Heart left ventricle (tissue), 16 donors: ENCODE data around the gene GSDME. TPM values are rescaled to one million over a fixed set of nuclear protein-coding genes. Genes with fewer than 3 reads are reported as not detected.

Source experiments
- ATAC-seq, 4 donors: fragments of 200-7000 bp; cut with Tn5 transposase; one replicate each; pipeline ENCODE4 v1.9.1; 2020 to 2022; ENCODE audit warnings: moderate library complexity in 4 of 4, mild to moderate bottlenecking in 3 of 4, moderate number of reproducible peaks in 1 of 4
- DNase-seq, 5 donors: peaks; one replicate each; pipeline ENCODE4 v3.0.0-alpha.2; 2020
- H3K27ac ChIP-seq, 12 donors: fragments of 200-600 bp; sonication (generic) in 4 of 12; one replicate each; pipeline versions ENCODE4 v1.5.0 to v1.8.0; 2016 to 2022; ENCODE audit warnings: mild to moderate bottlenecking in 2 of 12
- H3K27me3 ChIP-seq, 9 donors: fragments of 200-600 bp; sonication (generic) in 2 of 9; one replicate each; pipeline versions ENCODE4 v1.5.1 to v1.8.0; 2016 to 2022; ENCODE audit warnings: mild to moderate bottlenecking in 3 of 9
- H3K36me3 ChIP-seq, 9 donors: fragments of 200-600 bp; sonication (generic) in 2 of 9; one replicate each; pipeline versions ENCODE4 v1.5.0 to v1.8.0; 2018 to 2022; ENCODE audit warnings: mild to moderate bottlenecking in 2 of 9
- H3K4me1 ChIP-seq, 12 donors: fragments of 200-600 bp; sonication (generic) in 4 of 12; one replicate each; pipeline versions ENCODE4 v1.5.0 to v1.8.0; 2016 to 2022; ENCODE audit warnings: mild to moderate bottlenecking in 3 of 12
- H3K4me3 ChIP-seq, 12 donors: fragments of 200-600 bp; sonication (generic) in 4 of 12; one replicate each; pipeline versions ENCODE4 v1.5.0 to v1.8.0; 2017 to 2022; ENCODE audit warnings: mild to moderate bottlenecking in 9 of 12, moderate library complexity in 4 of 12
- H3K9me3 ChIP-seq, 12 donors: fragments of 200-600 bp; sonication (generic) in 4 of 12; one replicate each; pipeline versions ENCODE4 v1.5.0 to v1.8.0; 2016 to 2022; ENCODE audit warnings: mild to moderate bottlenecking in 1 of 12
- CTCF ChIP-seq, 12 donors: fragments of 200-600 bp; sonication (generic) in 4 of 12; IDR thresholded peaks; one replicate each; pipeline versions ENCODE4 v1.5.0 to v1.8.0; 2018 to 2022; ENCODE audit warnings: antibody characterized with exemption in 12 of 12, mild to moderate bottlenecking in 5 of 12
- POLR2A ChIP-seq, 2 donors: fragments of 450-650 bp; IDR thresholded peaks; one replicate each; pipeline ENCODE4 v1.6.1; 2017; ENCODE audit warnings: antibody characterized with exemption in 2 of 2, mild to moderate bottlenecking in 2 of 2, moderate library complexity in 2 of 2
- WGBS, 4 donors: extraction: QIAGEN DNeasy Blood & Tissue Kit in 2 of 4; methylation state at CpG; one replicate each; pipeline versions ENCODE4 v1.1.5 to v1.1.7; 2013 to 2018; 5-methylcytosine and 5-hydroxymethylcytosine counted together
- intact Hi-C, 10 donors: fragments of 100-400 bp; cut with DNase I; formaldehyde crosslinking; loops; one replicate each; pipeline versions ENCODE4 v1.11.1 to v1.14.2; 2022
- polyA plus RNA-seq, 2 donors: library from polyadenylated mRNA; stranded (reverse); fragments of 200-250 nt; gene quantifications; one replicate each; pipeline ENCODE4 v1.2.3, GENCODE V29; 2013
- total RNA-seq, 9 donors: library from RNA; depleted of rRNA in 2 of 9; stranded (reverse); fragments of >200 nt in 2 of 9; fragmentation: NEBNext Ultra II Directional in 3 of 9; extraction: Animal tissue kit (Norgen Biotek cat#: 25700) in 3 of 9; gene quantifications; one replicate each; pipeline versions ENCODE4 v1.1.0 to v1.2.4, GENCODE V29; 2016 to 2023
- donor health status: ischemic (EF 13 %, LVEDD 7.1; RV severe dilation, severe dysfunction).
- donor health status: healthy with polysubstance abuse.
- donor health status: DM: no; HTN: yes; CAD: no.
- donor health status: DM: no; HTN: no; CAD: no.
- donor health status: ischemic (EF 25% LVEDD 6.9; RV normal size, moderate dysfunction).
- donor health status: ischemic (EF 25% LVEDD 5.7; RV mildly dilated, moderate dysfunction).
- donor health status: healthy.
- donor health status: DM: yes; HTN: yes; CAD: no.
- donor health status: ischemic (EF 35%, LVEDD 5.7; RV mildly dilated, moderate dysfunction).
- donor health status: nonischemic (EF 11% LVEDD 7.7; RV severe dilation, severe dysfunction).
- donor health status: DM: yes; HTN: yes; CAD: no.
- donor health status: PGD.
- donor health status: ischemic (EF 29% LVEDD 5.4; RV normal size, mild dysfunction).
- donor health status: nonischemic (EF 23%, LVEDD 6.1; RV moderate dilation, normal function).

GSDME gene
- total and polyA plus RNA-seq, 11 donors, result 2.6 to 17.4 (median 4.9) TPM

- no peak overlapping the region for H3K27ac ChIP-seq
- no peak overlapping the region for H3K4me3 ChIP-seq
- H3K9me3 ChIP-seq, result no peaks in the 10 kb centered on the region
- H3K36me3 ChIP-seq, result peaks cover 0 to 6% (median 0%) of the 10 kb centered on the region in 9 donors
- intact Hi-C loops, result no loop called here
- no peak for DNase-seq
- WGBS, 4 donors, result 87 to 95% (median 93%) methylated on average over 8 of the region's 8 CpGs
- H3K4me1 ChIP-seq, result no peaks in the 10 kb centered on the region
- TF ChIP-seq CTCF (IDR thresholded peaks at IDR 0.05) (no peak), POLR2A (IDR thresholded peaks at IDR 0.05) (no peak)
- no peaks in the 10 kb centered on the region for H3K27me3 ChIP-seq
- ATAC-seq, result no peak
Measured at GRCh38 chr7:24714676-24715010, 42.6 kb downstream of the GSDME start.

- DNase-seq, result no peak
- intact Hi-C loops, result no loop called here
- 85 to 88% (median 87%) methylated on average over 14 of the region's 14 CpGs for WGBS, 4 donors
Measured at GRCh38 chr7:24713850-24714675, 43.2 kb downstream of the GSDME start.

GRCh38 chr7:24713039-24713793 is 44.0 kb downstream of the GSDME start:
- TF ChIP-seq CTCF (IDR thresholded peaks at IDR 0.05), result no peak
- no peak for TF ChIP-seq POLR2A (IDR thresholded peaks at IDR 0.05)
- DNase-seq (no peak), ATAC-seq (peak in 1 of 4 donors; percentile 6)
- intact Hi-C loops, result no loop called here
- no peak overlapping the region for H3K27ac ChIP-seq
- peaks cover 0 to 9% (median 0%) of the 10 kb centered on the region in 9 donors for H3K36me3 ChIP-seq
- H3K27me3 ChIP-seq, result no peaks in the 10 kb centered on the region
- no peaks in the 10 kb centered on the region for H3K9me3 ChIP-seq
- 84 to 92% (median 90%) methylated on average over 12 of the region's 12 CpGs for WGBS, 4 donors
- H3K4me1 ChIP-seq, result no peaks in the 10 kb centered on the region
- H3K4me3 ChIP-seq, result no peak overlapping the region

More at GRCh38 chr7:24713850-24714675, 43.2 kb downstream of the GSDME start:
- H3K4me3 ChIP-seq, result no peak overlapping the region
- peaks cover 0 to 9% (median 0%) of the 10 kb centered on the region in 9 donors for H3K36me3 ChIP-seq
- no peaks in the 10 kb centered on the region for H3K27me3 ChIP-seq
- no peak for ATAC-seq
- no peak overlapping the region for H3K27ac ChIP-seq
- no peak for TF ChIP-seq POLR2A (IDR thresholded peaks at IDR 0.05)
- TF ChIP-seq CTCF (IDR thresholded peaks at IDR 0.05), result no peak
- H3K4me1 ChIP-seq, result no peaks in the 10 kb centered on the region
- H3K9me3 ChIP-seq, result no peaks in the 10 kb centered on the region
